Measurements from ENCODE around the gene UTS2B. TPM values are rescaled to one million over a fixed set of nuclear protein-coding genes. Genes with fewer than 3 reads are reported as not detected.

The UTS2B gene
- polyA plus RNA-seq, 1 experiment, result 0.40 TPM

GRCh38 chr3:191353022-191353777 lies 22.9 kb upstream of the UTS2B start:
- ChIA-PET POLR2A (interaction anchor here (0.6 kb wide), 1 partner anchor 18 kb away, joined by 3 read pairs; no protein-coding TSS in a partner anchor), CTCF (interaction anchor here (0.6 kb wide), 1 partner anchor 9 kb away, joined by 4 read pairs; no protein-coding TSS in a partner anchor)
- TF ChIP-seq CTCF (IDR thresholded peaks at IDR 0.05; ENCODE audit: insufficient read depth, low read depth, low read length), result no peak

GRCh38 chr3:191352014-191352413 lies 21.7 kb upstream of the UTS2B start:
- Histone ChIP-seq H3K4me3 (ENCODE audit: low read depth, low read length) (no peak overlapping the region), H3K27me3 (ENCODE audit: control insufficient read depth, insufficient read depth, low read length) (no peaks in the 10 kb centered on the region), H3K36me3 (ENCODE audit: control insufficient read depth, insufficient read depth, low read length) (no peaks in the 10 kb centered on the region)
- no peak for TF ChIP-seq CTCF (IDR thresholded peaks at IDR 0.05; ENCODE audit: insufficient read depth, low read depth, low read length)
- DNase-seq (ENCODE audit: low read depth), result no peak
- POLR2A ChIA-PET, result no interaction called here
- CTCF ChIA-PET, result no interaction called here

More at GRCh38 chr3:191353022-191353777, 22.9 kb upstream of the UTS2B start:
- DNase-seq (ENCODE audit: low read depth), result no peak
- no peaks in the 10 kb centered on the region for H3K27me3 ChIP-seq (ENCODE audit: control insufficient read depth, insufficient read depth, low read length)
- H3K36me3 ChIP-seq (ENCODE audit: control insufficient read depth, insufficient read depth, low read length), result no peaks in the 10 kb centered on the region
- H3K4me3 ChIP-seq (ENCODE audit: low read depth, low read length), result no peak overlapping the region

DNA sequence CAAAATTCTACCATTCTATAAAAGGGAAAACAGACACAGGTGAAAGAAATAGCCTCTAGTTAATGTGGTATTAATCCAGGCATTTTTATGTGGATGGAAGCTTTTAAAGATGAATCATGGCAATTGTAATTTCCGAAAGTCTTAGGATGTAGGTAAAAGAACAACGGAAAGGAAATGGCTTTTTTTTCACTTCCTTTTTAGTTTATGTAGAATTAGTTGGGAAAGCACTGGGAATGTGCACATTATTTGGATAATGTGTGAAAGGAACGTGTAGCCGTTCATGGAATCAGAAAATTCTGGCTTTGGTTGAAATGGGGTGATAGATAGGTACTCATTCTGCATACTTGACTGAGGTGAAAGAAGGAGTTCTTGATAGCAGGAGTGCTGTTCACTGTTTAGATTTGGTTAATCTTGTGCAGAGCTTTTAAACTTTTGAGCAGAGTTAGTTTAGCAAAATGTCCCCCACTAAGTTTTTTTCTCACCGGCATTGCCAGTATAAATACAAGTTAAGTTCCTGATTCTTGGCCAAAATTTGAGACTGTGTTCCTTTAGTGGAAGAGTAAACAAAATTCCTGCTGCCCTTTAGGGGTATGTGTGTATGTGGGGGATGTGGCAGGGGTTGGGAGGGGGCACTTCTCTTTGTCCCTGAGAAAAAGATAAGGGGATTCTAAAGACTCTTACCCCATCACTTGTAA lies 20.2 kb upstream of the UTS2B start:
- no peaks in the 10 kb centered on the region for H3K27me3 ChIP-seq (ENCODE audit: control insufficient read depth, insufficient read depth, low read length)
- no peak for DNase-seq (ENCODE audit: low read depth)
- TF ChIP-seq CTCF (IDR thresholded peaks at IDR 0.05; ENCODE audit: insufficient read depth, low read depth, low read length), result no peak
- no peak overlapping the region for H3K4me3 ChIP-seq (ENCODE audit: low read depth, low read length)
- POLR2A ChIA-PET, result no interaction called here
- H3K36me3 ChIP-seq (ENCODE audit: control insufficient read depth, insufficient read depth, low read length), result no peaks in the 10 kb centered on the region
- CTCF ChIA-PET, result no interaction called here

GRCh38 chr3:191348098-191348497 lies 17.8 kb upstream of the UTS2B start:
- POLR2A ChIA-PET, result no interaction called here
- no peak for DNase-seq (ENCODE audit: low read depth)
- CTCF ChIA-PET, result interaction anchor here (1.0 kb wide), 1 partner anchor 11 kb away, joined by 3 read pairs; no protein-coding TSS in a partner anchor
- Histone ChIP-seq H3K4me3 (ENCODE audit: low read depth, low read length) (no peak overlapping the region), H3K36me3 (ENCODE audit: control insufficient read depth, insufficient read depth, low read length) (no peaks in the 10 kb centered on the region; the same call in 1 of the 2 replicates), H3K27me3 (ENCODE audit: control insufficient read depth, insufficient read depth, low read length) (no peaks in the 10 kb centered on the region)
- TF ChIP-seq CTCF (IDR thresholded peaks at IDR 0.05; ENCODE audit: insufficient read depth, low read depth, low read length), result no peak

DNA sequence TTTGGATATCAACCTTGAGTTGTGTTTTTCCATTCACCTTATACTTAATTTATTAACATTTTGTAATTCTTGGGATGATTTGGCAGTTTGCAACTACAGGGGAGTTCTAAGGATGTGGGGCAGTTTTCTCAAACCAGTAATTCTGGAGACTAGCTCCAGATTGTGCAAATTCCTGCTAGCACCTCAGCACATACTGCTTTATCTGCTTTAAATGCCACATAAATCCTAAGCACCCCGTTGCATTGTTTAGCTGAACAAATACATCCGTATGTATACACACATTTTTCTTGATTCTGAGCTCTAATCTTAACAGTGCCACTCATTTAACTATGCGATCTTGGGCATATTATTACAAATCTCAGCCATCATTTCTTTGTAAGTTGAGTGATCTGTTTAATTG lies 16.9 kb upstream of the UTS2B start:
- ChIA-PET CTCF (no interaction called here), POLR2A (no interaction called here)
- TF ChIP-seq CTCF (IDR thresholded peaks at IDR 0.05; ENCODE audit: insufficient read depth, low read depth, low read length), result no peak
- Histone ChIP-seq H3K4me3 (ENCODE audit: low read depth, low read length) (no peak overlapping the region), H3K27me3 (ENCODE audit: control insufficient read depth, insufficient read depth, low read length) (no peaks in the 10 kb centered on the region), H3K36me3 (ENCODE audit: control insufficient read depth, insufficient read depth, low read length) (no peaks in the 10 kb centered on the region; the same call in 1 of the 2 replicates)
- no peak for DNase-seq (ENCODE audit: low read depth)
